Stimulated activated effector memory CD8-positive, alpha-beta T cell treated with anti-CD3 and anti-CD28 coated beads, Interleukin-12 subunit alpha, Interleukin-12 subunit beta, amount 100 ng/mL, for 72 hours (primary cell): ENCODE data around the gene OBSCN.
A peak's percentile ranks its signal among the peaks of the same experiment; 100 is the strongest.
"Not testable (repeated sequence)": the region's sequence is repeated elsewhere in the genome, so short reads cannot be mapped to it uniquely, and the experiment has no call there.

Experiments
- ATAC-seq: fragments of 150-1000 bp; cut with Tn5 transposase; 2 replicates; pipeline ENCODE4 v1.10.0; 2021
- DNase-seq, 2 donors: peaks; one replicate each; pipeline ENCODE4 v3.0.0; 2021 to 2022; ENCODE audit warnings: low spot score in 2 of 2
- H3K27ac Mint-ChIP-seq: one replicate; pipeline ENCODE4 v1.8.0; 2022; ENCODE audit warnings: mild to moderate bottlenecking, mixed read lengths
- H3K36me3 Mint-ChIP-seq: one replicate; pipeline ENCODE4 v1.8.0; 2022; ENCODE audit warnings: mild to moderate bottlenecking, mixed read lengths
- H3K4me1 Mint-ChIP-seq: one replicate; pipeline ENCODE4 v1.8.0; 2022; ENCODE audit warnings: mixed read lengths
- H3K4me3 Mint-ChIP-seq: one replicate; pipeline ENCODE4 v1.8.0; 2022; ENCODE audit warnings: mild to moderate bottlenecking, mixed read lengths
- H3K9me3 Mint-ChIP-seq: one replicate; pipeline ENCODE4 v1.8.0; 2022; ENCODE audit warnings: mixed read lengths

Gene OBSCN

GRCh38 chr1:228212415-228212965, 4.6 kb downstream of the OBSCN start:
- no peaks in the 10 kb centered on the region for H3K9me3 Mint-ChIP-seq
- ATAC-seq: no peak
- peak overlapping the region; percentile 83 for H3K4me3 Mint-ChIP-seq
- no peaks in the 10 kb centered on the region for H3K36me3 Mint-ChIP-seq
- H3K27ac Mint-ChIP-seq: peak overlapping the region; percentile 75
- peaks cover 11% of the 10 kb centered on the region for H3K4me1 Mint-ChIP-seq
- no peak for DNase-seq

- ATAC-seq (peak; percentile 93), DNase-seq (peak; percentile 69 to 84)
- Mint-ChIP-seq H3K9me3 (no peaks in the 10 kb centered on the region), H3K36me3 (no peaks in the 10 kb centered on the region), H3K4me3 (peak overlapping the region; percentile 83), H3K27ac (peak overlapping the region; percentile 75), H3K4me1 (peaks cover 11% of the 10 kb centered on the region)
Observed at GRCh38 chr1:228212966-228213844, 5.4 kb downstream of the OBSCN start.

GRCh38 chr1:228213917-228214808, 6.3 kb downstream of the OBSCN start:
- Mint-ChIP-seq H3K27ac (no peak overlapping the region), H3K9me3 (no peaks in the 10 kb centered on the region), H3K36me3 (no peaks in the 10 kb centered on the region), H3K4me3 (peak overlapping the region; percentile 83), H3K4me1 (peaks cover 11% of the 10 kb centered on the region)
- no peak for ATAC-seq
- no peak for DNase-seq

- ATAC-seq (no peak), DNase-seq (no peak)
- H3K9me3 Mint-ChIP-seq: no peaks in the 10 kb centered on the region
- H3K36me3 Mint-ChIP-seq: no peaks in the 10 kb centered on the region
- H3K27ac Mint-ChIP-seq: no peak overlapping the region
- H3K4me1 Mint-ChIP-seq: peaks cover 11% of the 10 kb centered on the region
- H3K4me3 Mint-ChIP-seq: peak overlapping the region; percentile 83
Observed at GRCh38 chr1:228214921-228215662, 7.2 kb downstream of the OBSCN start.

- no peaks in the 10 kb centered on the region for H3K36me3 Mint-ChIP-seq
- DNase-seq (no peak), ATAC-seq (no peak)
- no peak overlapping the region for H3K4me3 Mint-ChIP-seq
- H3K9me3 Mint-ChIP-seq: no peaks in the 10 kb centered on the region
- no peak overlapping the region for H3K27ac Mint-ChIP-seq
- H3K4me1 Mint-ChIP-seq: peaks cover 11% of the 10 kb centered on the region
Observed at GRCh38 chr1:228215663-228216116, 7.8 kb downstream of the OBSCN start.

GRCh38 chr1:228216371-228217320, 8.8 kb downstream of the OBSCN start:
- Mint-ChIP-seq H3K27ac (no peak overlapping the region), H3K4me1 (peaks cover 11% of the 10 kb centered on the region), H3K36me3 (no peaks in the 10 kb centered on the region), H3K4me3 (no peak overlapping the region), H3K9me3 (no peaks in the 10 kb centered on the region)
- no peak for ATAC-seq
- DNase-seq: no peak

GRCh38 chr1:228217551-228218344, 9.9 kb downstream of the OBSCN start:
- Mint-ChIP-seq H3K27ac (no peak overlapping the region), H3K9me3 (no peaks in the 10 kb centered on the region), H3K36me3 (no peaks in the 10 kb centered on the region), H3K4me3 (no peak overlapping the region), H3K4me1 (peaks cover 11% of the 10 kb centered on the region)
- DNase-seq: no peak
- ATAC-seq: no peak

- Mint-ChIP-seq H3K9me3 (no peaks in the 10 kb centered on the region), H3K4me1 (peaks cover 6% of the 10 kb centered on the region), H3K4me3 (no peak overlapping the region), H3K27ac (no peak overlapping the region), H3K36me3 (no peaks in the 10 kb centered on the region)
- DNase-seq (no peak), ATAC-seq (no peak)
Observed at GRCh38 chr1:228218513-228219244, 10.8 kb downstream of the OBSCN start.

- H3K27ac Mint-ChIP-seq: no peak overlapping the region
- no peak overlapping the region for H3K4me3 Mint-ChIP-seq
- no peak for ATAC-seq
- peaks cover 6% of the 10 kb centered on the region for H3K4me1 Mint-ChIP-seq
- H3K36me3 Mint-ChIP-seq: peaks cover 3% of the 10 kb centered on the region
- no peaks in the 10 kb centered on the region for H3K9me3 Mint-ChIP-seq
- no peak for DNase-seq
Observed at GRCh38 chr1:228219245-228219961, 11.6 kb downstream of the OBSCN start.

- H3K4me3 Mint-ChIP-seq: no peak overlapping the region
- peaks cover 7% of the 10 kb centered on the region for H3K36me3 Mint-ChIP-seq
- H3K9me3 Mint-ChIP-seq: no peaks in the 10 kb centered on the region
- H3K4me1 Mint-ChIP-seq: peaks cover 6% of the 10 kb centered on the region
- DNase-seq (no peak), ATAC-seq (no peak)
- no peak overlapping the region for H3K27ac Mint-ChIP-seq
Observed at GRCh38 chr1:228219962-228220780, 12.3 kb downstream of the OBSCN start.

GRCh38 chr1:228221097-228221496, 13.3 kb downstream of the OBSCN start:
- H3K4me3 Mint-ChIP-seq, H3K36me3 Mint-ChIP-seq, ATAC-seq, H3K27ac Mint-ChIP-seq, DNase-seq, H3K4me1 Mint-ChIP-seq, H3K9me3 Mint-ChIP-seq: not testable (repeated sequence)

GRCh38 chr1:228222548-228222947, 14.7 kb downstream of the OBSCN start:
- DNase-seq (no peak), ATAC-seq (no peak)
- H3K36me3 Mint-ChIP-seq: peaks cover 7% of the 10 kb centered on the region
- H3K27ac Mint-ChIP-seq: no peak overlapping the region
- H3K4me1 Mint-ChIP-seq: no peaks in the 10 kb centered on the region
- H3K4me3 Mint-ChIP-seq: no peak overlapping the region
- no peaks in the 10 kb centered on the region for H3K9me3 Mint-ChIP-seq
